ENCODE data around the gene MLST8.

Gene MLST8

DNA sequence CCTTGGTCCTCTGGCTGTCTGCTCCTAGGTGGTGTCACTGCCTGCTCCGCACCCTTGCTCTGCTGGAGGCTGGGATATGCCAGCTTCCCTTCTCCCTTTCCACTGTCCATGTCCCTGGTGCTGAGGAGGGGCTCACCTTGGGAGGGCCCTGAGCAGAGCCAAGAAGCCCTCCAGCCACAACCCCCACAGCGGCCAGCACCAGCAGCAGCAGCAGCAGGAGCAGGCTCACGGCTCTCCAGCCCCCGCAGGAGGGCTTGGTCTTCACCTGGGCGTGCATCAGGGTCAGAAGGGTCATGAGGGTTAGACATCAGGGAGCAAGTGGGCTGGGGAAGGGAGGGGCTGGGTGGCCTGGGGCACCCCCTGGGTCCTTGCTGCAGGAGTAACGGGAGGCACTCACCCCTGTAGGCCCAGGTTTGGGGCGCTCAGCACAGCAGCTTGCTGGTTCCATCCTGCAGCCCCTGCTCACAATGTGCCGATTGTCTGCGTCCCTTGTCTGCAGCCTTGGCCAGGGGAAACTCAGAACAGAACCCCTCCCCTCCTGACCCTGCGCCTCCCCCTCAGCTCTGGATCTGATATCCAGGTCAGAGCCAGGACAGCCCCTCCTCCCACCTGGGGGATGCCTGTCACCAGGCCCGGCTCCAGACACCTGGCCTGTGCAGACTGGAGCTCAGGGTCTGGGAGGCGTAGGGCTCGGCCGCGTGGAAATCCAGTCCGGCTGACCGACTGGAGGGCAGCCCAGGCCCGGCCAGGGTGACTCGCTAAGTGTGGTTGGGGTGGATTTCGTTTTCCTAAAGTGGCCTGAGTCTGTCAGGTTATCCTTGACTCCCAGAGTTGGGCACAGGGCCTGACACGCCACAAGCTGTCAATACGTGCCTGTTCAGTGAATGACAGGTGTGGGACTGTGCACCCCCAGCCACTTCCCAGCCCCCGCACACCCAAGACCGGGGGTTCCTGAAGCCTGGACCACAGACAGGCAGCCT, 5.4 kb downstream of the MLST8 start, which contains the start of gene BRICD5:
BRICD5 (minus strand) TSS at position 478 of the 980 bp plus-strand sequence; CDS start at position 448, 30 bp downstream.
- DNase-seq: no peak

DNA sequence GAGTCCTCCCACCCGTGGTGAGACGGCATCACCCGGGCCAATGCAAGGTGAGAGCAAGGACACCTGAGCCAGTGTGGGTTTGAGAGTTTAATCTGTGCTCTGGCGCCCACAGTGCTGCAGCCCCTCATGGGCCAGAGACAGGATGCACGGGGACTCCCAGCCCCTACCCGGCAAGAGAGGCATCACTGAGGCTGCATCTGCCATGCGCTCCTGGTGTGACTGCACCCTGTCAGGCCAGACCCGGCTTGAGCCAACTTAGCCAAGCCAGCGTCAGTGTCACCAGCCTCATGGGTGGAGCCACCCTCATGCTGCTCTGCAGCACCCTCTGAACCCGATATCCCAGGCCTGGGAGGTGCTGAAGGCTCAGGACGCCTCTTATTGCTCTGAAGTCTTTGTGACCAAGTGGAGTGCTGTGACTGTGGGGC, 6.7 kb downstream of the MLST8 start:
- DNase-seq: no peak

DNA sequence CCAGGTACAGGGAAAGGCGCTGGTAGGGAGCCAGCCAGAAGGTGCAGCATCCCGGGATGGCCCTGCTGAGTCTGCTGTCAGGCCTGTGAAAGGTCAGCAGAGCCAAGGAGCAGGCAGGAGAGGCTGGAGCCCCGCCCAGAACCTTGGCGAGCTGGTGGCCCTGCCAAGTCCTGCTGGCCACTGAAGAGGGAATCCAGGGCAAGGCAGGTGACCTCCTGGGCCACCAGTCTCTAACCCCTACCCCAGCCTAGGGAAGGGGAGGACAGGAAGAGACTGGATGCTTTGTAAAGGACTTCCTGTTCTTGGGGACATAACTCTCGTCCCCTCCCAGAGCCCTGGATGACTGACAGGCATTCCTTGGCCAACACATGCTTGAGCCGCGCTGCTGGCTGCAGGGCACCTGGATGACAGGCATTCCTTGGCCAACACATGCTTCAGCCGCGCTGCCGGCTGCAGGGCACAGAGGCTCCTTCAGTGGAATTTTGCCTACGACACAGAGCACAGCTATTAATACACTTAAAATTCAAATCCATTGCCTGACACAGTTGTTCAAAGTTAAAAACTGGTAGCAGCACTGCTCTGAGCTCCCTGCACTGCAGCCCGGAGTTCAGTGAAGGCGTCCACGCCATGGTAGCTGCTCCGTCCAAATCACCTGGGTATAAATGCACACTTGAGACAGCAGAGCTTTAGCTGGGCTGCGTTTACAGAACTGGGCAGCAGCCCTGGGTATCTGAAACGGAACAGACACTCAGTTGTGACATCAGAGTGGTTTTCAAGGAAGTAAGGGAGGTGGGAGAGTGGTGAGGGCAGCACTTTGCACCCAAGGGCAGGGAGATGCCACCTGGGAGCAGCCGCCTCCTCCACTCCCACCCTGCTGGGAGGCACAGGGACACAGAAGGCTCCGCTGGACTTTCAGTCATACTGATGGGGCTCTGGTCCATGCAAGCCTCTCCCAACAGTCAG, 7.4 kb downstream of the MLST8 start:
- DNase-seq: no peak

DNA sequence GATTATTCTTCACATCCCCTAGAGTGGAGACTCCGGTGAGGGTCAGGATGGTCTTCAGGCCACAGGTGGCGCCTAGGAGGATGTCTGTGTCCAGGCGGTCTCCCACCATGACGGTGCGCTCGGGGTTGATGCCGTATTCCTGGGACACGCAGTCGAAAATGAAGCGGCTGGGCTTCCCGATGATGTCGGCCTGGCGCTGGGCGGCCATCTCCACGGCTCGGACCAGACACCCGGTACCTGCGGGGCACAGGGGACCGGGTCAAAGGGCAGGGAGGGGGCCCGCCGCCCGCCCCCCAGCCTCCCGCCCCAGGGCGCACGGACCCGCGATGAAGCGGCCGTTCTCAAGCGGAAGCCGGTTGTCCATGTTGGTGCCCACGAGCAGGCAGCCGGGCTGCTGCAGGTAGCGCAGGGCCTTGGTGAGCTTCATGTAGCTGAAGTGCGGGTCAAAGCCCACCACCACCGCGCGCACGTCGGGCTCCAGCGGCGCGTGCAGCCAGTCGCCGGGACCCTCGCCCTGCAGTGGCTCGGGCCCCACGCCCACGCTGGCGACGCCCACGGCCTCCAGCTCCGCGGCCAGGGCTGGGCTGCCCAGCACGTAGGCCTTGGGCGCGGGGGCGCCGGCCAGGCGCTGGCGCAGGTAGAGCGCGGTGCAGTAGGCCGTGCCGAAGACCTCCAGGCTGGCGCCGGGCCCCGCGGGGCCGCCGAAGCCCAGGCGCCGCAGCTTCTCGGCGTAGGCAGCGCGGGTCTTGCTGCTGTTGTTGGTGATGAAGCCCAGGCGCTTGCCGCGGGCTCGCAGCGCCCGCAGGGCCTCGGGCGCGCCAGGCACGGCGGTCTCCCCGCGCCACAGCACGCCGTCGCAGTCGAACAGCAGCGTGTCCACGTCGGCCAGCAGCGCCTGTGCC, 8.8 kb downstream of the MLST8 start:
- DNase-seq: no peak

DNA sequence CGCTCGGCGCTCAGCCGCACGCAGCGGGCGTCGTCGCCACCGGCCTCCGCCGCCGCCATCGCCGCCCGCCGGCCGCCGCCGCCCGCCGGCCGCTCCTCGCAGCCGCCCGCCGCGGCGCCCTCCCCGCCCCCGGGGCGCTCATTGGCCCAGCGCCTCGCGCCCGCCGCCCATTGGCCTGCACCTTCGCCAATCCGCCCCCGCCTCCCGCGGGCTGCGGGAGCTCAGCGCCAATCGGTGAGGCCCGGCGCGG, 9.4 kb downstream of the MLST8 start, which contains the start of gene PGP:
PGP (minus strand) TSS at position 122 of the 250 bp plus-strand sequence; CDS start at position 59, 63 bp downstream.
- no peak for DNase-seq

DNA sequence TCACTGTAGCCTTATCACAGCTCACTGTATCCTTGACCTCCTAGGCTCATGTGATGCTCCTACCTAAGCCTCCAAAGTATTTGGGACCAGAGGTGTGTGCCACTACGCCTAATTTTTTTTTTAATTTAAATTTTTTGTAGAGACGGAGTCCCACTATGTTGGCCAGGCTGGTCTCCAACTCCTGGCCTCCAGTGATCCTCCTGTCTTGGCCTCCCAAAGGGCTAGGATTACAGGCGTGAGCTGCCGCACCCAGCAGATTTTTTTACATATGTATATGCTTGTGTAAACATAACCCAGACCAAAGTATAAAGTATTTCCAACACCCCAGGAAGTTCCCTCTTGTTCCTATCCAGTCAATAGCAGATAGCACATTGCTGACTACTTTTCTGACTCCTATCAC, 11.1 kb downstream of the MLST8 start:
- no peak for DNase-seq

DNA sequence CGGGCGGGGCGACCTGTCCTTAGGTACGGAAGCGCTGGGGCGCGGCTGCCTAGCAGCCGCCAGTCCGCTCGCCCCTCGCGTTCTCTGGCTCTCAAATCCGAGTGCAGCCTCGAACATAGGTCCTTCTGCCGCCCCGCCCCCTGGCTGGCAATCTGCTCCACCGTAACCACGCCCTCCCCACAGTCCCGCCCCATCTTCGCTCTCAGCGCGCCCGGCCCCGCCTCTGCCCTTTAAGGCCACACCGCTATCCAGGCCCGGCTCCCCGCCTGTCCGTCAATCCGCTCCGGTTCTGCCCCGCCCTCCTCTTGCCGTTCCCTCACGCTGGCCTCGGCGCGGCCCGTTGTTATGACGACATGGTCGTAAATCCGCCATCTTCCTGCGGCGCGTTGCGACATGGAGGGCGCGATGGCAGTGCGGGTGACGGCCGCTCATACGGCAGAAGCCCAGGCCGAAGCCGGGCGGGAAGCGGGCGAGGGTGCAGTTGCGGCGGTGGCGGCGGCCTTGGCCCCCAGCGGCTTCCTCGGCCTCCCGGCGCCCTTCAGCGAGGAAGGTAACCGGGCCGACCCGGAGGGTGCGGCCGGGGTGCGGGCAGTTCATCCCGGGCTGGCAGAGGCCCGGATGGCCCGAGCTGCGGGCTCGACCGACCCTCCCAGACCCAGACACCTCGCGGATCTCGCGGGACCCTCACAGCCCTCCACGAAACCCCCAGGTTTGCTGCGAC, 18.1 kb downstream of the MLST8 start, which contains the start of gene E4F1:
E4F1 (plus strand) TSS at position 371 of the 721 bp plus-strand sequence; CDS start at position 394, 23 bp downstream.
- peak; percentile 100 for DNase-seq

DNA sequence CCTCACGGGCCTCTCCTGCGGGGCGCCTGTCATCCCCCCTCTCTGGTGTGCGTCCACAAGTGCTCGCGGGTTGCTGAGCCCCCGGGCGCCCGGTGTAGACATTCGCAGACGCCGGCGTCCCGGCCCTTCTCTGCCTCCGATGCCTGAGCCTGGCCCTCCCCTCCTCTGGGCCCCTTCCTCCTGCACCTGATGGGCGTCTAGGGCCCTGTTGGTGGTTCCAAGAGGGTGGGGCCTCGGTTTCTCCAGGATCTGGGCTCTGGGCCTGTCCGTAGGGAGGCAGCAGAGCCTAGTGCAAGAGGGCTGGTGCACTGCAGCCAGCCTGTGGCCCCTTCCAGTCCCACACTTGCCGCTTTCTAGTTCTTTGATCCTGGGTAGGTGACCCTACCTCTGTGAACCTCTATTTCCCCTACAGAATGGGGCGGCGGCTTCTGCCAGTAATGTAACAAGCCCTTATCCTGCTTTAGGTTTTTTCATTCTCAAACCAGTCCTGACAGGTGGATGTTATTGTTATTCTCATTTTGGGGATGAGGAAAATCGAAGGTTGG, 18.8 kb downstream of the MLST8 start:
- DNase-seq: no peak

DNA sequence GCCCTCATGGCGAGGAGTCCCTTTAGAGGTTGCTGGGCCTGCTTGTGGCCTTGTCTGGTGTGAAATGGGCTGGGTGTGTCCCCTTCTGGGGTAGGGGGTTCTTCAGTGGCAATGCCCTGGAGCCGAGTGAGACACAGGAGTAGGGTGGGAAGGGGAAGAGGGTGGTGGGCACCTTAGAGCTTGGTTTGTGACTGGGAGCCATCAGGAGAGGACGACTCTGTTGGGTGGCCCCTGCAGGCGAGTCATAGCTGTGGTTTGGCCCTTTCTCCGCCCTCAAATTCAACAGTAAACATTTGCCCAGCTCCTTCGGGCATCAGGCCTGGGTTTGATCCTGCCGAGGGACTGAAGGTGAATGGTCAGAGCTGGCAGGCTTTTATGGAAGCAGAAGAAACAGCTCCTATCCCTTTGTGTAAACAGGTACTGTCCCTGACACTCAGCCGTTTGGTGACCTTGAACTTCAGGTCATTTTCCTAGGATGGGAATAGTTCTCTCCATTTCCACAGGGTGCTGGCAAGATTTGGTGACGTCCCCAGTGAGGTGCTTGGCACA, 21.1 kb downstream of the MLST8 start:
- no peak for DNase-seq

DNA sequence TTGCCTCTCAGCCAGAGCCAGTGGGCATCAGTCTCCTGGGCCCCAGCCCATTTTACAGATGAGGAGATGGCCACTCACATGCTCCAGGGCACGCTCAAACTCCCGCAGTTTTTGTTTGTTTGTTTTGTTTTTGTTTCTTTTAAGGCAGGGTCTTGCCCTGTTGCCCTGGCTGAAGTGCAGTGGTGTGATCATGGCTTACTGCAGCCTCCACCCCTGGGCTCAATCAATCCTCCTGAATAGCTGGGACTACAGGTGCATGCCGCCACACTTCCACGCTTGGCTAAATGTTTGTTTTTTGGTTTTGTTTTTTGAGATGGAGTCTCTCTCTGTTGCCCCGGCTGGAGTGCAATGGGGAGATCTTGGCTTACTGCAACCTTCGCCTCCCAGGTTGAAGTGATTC, 21.7 kb downstream of the MLST8 start:
- no peak for DNase-seq

DNA sequence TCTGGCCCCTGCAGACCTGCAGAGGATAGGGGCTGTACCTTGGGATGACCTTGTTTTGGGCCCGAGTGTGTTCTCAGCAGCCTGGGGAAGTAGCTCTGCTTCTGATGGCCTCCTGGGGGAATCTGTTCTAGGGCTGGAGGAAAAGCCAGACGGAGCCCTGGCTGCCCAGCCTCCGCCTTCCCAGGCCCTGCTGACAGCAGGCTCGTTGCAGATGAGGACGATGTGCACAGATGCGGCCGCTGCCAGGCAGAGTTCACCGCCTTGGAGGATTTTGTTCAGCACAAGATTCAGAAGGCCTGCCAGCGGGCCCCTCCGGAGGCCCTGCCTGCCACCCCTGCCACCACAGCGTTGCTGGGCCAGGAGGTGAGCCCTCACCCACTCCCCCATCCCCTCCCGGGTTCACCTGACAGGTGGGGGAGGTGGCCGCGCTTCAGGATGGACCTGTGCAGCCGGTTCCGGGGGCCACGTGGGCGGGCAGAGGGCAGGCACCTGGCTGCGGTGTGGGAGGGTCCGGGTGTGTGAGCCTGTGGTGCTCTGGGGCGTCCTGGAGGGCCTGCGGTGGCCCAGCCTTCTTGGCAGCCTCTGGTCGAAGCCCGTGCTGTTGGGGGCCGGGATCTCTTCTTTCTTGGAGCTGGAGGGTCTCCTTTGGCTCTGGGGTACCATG, 23.0 kb downstream of the MLST8 start:
- DNase-seq: no peak

DNA sequence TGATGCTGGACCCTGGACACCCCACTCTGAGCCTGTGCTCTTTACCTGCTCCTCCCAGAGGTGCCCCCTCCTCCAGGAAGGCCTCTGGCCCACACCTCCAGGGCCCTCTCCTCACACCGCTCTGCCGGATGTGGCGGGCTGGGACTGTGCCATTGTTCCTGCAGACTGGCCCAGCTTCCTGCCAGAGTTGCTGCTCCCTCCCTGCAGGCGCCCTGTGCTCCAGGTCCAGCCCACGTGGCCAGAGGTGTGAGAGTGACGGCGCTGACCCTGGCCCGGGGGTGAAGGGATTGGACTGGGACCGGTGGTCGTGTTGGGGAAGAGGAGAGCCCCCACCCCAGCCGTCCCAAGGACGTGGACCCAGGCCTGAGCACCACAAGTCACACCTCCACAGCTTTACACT, 23.8 kb downstream of the MLST8 start:
- DNase-seq: no peak

DNA sequence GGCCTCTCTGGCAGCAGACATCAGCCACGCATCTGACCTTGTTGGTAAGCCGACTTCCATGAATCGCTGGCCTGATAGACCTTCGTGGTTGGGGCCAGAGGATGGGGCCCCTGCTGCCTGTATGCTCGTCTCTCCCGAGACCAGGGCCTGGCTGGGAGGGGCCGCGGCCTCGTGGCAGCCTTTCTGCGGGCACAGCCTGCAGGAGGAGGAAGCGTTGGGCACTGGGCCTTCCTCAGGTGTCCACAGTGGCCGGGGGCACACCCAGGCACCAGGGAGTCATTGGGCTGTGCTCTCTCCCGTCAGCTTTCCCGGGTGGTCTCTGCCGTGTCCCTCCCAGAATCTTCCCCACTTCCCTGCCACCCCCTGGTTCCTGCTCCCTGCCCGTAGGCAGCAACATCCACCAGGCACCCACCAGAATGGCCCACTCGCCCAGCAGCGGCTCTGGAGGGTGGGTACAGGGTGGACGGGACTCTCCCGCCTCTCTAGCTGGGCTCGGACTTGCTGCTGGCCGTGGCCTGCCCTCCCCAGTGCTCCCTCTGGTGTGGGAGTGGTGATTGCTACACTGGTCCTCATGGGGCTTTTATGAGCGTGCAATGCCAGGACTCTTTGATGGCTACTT, 24.5 kb downstream of the MLST8 start:
- no peak for DNase-seq

DNA sequence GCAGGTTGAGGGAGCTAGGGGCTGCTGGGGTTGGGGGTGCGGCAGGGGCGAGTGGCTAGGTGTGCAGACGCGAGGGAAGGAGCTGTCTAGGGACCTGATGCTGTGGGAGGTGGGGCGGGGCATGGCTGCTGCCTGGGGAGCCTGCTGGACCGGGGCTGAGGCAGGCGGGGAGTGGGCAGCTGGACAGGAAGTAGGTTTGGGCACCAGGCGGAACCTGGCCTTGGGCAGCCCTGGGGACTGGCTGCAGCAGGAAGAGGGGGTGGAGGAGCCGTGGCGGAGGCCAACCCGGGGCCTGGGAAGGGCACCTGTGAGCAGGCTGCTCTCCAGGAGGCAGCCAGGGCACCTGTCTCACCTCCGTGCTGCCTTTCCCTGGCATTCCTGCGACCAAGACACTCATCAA, 25.1 kb downstream of the MLST8 start:
- DNase-seq: no peak

DNA sequence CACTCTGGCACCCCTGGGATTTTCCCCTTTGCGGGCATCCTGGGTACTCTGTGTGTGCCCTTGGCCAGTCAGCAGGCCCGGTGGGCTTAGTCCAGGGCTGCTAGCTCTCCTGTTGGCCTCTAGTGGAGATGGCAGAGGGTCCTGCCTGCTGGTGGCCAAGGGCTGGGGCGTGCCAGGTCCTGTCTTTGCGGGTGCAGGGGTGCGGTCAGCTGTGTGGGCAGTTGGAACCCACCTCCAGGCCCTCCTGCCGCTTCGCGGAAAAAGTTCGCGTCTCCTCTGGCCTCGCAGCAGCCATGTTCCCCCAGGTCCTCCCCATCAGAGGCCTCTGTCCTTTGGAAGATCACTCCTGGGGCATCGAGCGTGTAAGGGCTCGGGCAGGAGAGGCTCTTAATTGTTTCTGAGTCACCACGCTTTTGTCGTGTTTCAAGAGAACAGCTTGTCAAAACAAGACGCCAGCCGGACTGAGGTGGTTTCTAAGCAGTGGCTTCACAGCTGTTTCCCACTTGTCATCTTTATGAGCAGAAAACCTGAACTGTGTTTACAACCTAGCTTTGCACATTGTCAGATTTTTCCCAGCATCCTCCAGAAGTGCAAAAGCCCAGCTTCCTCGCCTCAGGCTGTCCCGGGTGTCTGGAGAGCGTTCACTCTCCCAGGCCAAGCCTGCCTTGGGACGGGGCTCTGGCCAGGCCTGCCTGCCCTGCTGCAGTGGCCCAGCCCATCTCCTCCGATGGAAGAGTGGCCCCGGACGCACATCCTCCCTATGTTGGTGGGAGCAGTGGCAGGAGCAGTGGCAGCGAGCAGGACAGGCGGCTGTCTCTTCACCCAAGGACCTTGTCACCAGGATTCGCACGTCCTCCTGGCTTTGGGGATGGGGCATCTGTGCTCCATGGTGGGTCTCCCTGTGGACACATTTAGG, 26.0 kb downstream of the MLST8 start:
- DNase-seq: no peak

DNA sequence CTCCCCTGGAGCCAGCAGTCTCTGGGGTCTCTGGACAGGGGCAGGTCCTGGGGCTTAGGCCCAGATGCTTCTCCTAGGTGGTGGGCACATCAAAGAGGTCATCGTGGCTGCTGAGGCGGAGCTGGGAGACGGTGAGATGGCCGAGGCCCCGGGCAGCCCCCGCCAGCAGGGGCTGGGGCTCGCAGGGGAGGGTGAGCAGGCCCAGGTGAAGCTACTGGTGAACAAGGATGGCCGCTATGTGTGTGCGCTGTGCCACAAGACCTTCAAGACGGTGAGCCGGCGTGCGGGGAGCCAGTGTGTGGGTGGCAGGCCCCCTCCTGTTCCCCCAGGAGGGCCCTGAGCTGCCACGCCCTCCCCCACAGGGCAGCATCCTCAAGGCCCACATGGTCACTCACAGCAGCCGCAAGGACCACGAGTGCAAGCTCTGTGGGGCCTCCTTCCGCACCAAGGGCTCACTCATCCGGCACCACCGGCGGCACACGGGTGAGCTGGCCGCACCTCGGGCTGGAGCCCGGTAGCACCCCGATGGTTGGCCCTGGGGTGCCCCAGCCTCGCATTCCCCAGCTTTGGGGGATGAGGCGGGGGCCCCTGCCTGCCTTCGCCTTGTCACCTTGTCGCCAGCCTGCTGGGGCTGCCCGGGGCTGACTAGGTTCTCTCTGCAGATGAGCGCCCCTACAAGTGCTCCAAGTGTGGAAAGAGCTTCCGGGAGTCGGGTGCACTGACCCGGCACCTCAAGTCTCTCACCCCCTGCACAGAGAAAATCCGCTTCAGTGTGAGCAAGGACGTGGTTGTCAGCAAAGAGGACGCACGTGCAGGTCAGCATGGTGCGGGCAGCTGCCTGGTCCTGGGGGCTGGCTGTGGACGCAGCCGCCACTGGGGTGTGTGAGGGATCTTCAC, 27.1 kb downstream of the MLST8 start:
- DNase-seq: no peak

DNA sequence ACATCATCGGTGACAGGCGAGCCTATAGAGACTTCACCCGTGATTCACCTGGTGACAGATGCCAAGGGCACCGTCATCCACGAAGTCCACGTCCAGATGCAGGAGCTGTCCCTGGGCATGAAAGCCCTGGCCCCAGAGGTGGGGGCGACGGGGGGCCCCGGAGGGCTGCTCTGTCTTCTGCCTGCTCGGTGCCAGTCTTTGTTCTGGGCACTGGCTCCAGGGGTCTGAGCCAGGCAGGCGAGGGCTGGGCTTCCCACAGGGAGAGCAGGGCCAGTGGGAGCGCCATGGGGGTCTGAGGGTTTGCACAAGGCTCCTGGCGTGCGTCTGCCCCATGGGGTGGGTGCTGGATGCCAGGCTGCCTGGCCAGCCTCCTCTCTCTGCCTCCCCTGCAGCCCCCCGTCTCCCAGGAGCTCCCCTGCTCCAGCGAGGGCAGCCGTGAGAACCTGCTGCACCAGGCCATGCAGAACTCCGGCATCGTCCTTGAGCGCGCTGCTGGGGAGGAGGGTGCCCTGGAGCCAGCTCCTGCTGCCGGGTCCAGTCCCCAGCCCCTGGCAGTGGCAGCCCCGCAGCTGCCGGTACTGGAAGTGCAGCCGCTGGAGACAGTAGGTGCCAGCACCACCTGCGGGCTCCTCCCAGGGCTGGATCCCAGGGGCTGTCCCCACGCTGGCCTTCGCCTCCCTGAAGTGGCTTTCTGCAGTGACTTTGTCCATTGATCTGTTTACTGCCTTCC, 28.0 kb downstream of the MLST8 start:
- DNase-seq: no peak

Measured in NK-92 treated with Interleukin-12 subunit alpha and Interleukin-12 subunit beta, amount 100 ng/mL, for 24 hours (cell line).